Esophagus mucosa (tissue), 1 donor: ENCODE measurements around the gene MTA2. TPM values are rescaled to one million over a fixed set of nuclear protein-coding genes. Genes with fewer than 3 reads are reported as not detected.
"Not testable (repeated sequence)": the region's sequence is repeated elsewhere in the genome, so short reads cannot be mapped to it uniquely, and the experiment has no call there.

Experiments
- ATAC-seq: fragments of 200-7000 bp; cut with Tn5 transposase; one replicate; pipeline ENCODE4 v1.9.1; 2020
- total RNA-seq: library from RNA; stranded (reverse); gene quantifications from one replicate; pipeline ENCODE4 v1.2.4, GENCODE V29; 2023
- donor health status: DM: yes; HTN: yes; CAD: no.

MTA2 gene
- total RNA-seq = 88.4 TPM

- peak; percentile 83 for ATAC-seq
Observed at GRCh38 chr11:62601372-62602140, at the start of gene MTA2. MTA2 (minus strand) TSS chr11:62601865; CDS start chr11:62601450, 415 bp downstream.

GRCh38 chr11:62650283-62650682 lies 48.6 kb upstream of the MTA2 start:
- not testable (repeated sequence) for ATAC-seq

GRCh38 chr11:62649486-62649885 lies 47.8 kb upstream of the MTA2 start:
- ATAC-seq = no peak

DNA sequence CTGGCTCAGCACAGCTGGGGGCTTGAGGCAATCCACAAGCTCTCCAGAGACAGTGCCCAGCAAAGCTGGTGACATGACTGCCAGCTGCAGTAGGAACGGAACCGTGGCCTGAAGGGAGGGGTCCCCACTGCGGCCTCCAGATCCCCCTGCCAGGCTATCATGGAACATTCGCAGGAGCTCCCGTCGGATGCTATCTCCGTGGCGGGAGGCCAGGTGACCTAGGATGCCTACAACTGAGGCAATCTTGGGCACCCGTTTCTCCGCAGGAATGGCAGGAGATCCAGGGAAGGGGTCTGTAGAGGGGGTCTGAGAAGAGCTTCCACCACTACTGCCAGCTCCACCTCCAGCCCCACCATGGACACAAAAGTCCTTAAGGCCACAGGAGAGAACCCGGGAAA lies 47.3 kb upstream of the MTA2 start:
- ATAC-seq = no peak

DNA sequence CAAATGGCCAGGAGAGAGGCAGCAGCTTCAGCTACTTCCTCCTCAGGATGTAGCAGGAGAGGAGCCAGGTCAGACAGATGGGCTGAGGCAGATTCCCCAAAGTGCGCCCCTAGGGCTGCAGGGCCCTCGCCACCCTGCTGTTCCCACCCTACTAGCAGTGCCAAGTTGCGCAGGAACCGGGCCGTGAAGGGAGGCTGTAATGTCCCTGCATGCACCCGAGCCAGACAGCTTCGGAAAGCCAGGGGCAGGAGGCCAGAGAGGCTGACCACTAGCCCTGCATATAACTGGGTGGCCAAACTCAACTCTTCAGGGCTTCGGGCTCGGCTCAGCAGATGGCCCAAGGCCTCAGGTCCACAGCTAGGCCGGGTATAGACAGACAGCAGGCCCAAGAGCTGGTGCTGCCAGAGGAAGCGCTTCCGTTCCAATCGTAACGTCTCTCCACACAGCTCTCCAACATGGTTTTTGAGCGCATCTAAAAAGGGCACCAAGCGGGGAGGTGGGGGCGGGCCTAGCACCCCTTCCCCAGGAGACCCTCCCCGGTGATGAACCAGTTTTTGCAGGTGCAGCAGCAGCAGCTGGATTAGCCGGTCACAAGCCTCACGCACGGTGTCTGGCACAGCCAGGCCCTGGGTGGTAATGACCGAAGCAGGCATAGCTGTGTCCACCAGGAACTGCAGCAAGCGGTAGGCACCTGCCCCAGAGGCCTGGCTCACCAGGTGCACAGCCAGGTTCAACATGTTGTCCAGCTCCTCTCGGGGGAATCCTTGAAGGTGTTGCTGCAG lies 46.7 kb upstream of the MTA2 start:
- no peak for ATAC-seq

DNA sequence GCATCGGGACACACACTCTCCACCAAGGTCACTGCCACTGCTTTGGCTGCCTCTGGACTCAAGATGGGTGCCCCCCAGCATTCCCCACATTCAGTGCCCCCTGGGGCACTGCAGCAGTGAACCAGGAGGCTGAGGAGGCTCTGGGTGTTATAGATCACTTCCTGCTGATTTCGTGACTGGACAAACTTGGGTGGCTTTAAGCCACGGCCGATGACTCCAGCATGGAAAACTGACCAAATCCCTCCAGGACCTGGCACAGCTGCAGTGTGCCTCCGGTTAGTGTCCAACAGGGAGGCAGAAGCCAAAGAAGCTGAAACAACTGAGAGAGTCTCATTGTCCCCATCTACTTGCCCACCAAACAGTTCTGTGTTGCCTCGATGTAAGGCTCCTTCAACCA lies 45.9 kb upstream of the MTA2 start:
- no peak for ATAC-seq

DNA sequence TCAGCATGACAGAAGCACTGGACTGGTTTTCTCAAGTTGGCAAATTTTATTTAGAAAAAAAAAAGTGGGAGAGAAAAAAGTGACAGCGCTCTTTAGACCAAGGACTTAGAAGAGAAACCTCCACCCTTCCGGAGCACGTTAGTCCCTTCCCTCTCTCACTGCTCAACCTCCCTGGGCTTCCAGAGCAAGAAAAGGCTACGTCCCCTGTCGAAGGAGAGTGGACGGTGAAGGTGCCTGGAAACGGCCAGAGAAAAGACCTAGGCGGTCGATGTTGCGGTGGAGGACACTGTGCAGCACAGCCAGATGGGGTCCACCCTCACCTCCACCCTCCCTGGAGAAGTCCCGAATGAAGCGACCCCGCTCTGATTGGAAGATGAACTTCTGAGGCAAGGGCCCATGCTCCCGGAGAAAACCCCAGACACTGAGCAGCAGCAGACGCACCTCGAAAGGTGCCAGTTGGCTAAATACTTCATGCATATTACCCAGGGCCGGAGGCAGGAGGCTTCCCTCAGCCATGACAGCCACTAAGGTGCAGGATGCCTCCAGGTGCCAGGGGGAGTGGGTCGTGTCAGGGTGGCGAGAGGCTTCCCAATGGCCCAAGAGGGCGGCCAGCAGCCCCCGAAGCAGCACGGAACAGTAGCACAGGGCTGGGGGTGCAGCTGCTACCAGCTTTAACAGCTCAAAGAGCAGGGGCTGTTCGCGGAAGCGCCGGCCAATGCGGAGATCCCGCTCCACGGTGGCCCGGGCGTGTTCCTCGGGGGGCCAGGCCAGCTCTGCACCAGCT lies 45.4 kb upstream of the MTA2 start:
- ATAC-seq = peak; percentile 3

GRCh38 chr11:62645946-62646824 lies 44.5 kb upstream of the MTA2 start, which contains the start of gene GANAB:
GANAB (minus strand) TSS chr11:62646613; CDS start chr11:62646599, 14 bp downstream.
- ATAC-seq = peak; percentile 98

- peak; percentile 1 for ATAC-seq
Observed at GRCh38 chr11:62645671-62645945, 43.9 kb upstream of the MTA2 start.

GRCh38 chr11:62644220-62644619 lies 42.6 kb upstream of the MTA2 start:
- no peak for ATAC-seq

GRCh38 chr11:62632492-62632891 lies 30.8 kb upstream of the MTA2 start:
- ATAC-seq = no peak

- no peak for ATAC-seq
Observed at GRCh38 chr11:62627713-62628112, 26.0 kb upstream of the MTA2 start.

GRCh38 chr11:62622476-62623089 lies 20.9 kb upstream of the MTA2 start:
- no peak for ATAC-seq

DNA sequence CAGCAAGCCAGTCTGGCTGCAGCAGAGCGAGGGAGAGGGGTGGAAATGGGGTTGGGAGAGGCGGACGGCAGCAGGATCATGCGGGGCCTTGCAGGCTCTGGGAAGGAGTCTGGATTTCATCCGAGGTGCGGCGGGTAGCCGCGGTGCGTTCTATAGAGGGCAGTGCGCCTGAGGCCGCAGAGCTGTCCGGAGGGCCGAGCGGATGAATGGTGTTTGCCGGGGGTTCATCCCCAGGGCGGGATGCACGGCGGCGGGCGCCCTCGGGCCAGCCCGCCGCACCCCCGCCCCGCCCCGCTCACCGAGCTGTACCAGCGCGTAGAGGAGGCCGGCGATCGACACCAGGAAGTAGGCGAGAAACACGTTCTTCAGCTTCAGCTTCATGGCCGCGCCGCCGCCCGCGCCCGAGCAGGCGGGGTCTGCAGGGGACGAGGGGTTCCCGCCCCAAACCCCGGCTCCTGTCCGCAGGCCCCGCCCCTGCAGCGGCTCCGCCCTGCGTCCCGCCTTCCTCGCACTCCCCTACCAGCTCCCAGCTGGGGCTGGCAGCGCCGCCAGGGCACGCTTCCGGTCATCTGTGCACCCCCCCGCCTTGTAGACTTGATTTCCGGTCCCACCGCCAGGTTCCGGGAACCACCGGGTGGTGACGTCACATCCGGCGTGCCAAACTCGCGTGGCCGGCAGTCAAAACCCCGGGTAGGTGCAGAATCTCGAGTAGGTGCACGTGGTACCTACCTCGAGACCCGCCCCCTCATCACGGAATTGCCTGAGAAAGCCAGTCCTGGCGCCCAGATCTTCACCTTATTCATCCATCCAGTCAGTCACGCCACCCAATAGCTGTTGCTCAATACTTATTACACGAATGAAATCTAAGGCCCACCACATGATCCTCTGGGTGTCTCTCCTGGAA lies 20.2 kb upstream of the MTA2 start, which contains the start of gene B3GAT3:
Gene B3GAT3 (minus strand): TSS at position 420 of the 904 bp plus-strand sequence. CDS start 39 bp downstream, at position 381.
- ATAC-seq = peak; percentile 96

GRCh38 chr11:62621027-62621566 lies 19.4 kb upstream of the MTA2 start:
- no peak for ATAC-seq

GRCh38 chr11:62616957-62617356 lies 15.3 kb upstream of the MTA2 start:
- ATAC-seq = not testable (repeated sequence)

DNA sequence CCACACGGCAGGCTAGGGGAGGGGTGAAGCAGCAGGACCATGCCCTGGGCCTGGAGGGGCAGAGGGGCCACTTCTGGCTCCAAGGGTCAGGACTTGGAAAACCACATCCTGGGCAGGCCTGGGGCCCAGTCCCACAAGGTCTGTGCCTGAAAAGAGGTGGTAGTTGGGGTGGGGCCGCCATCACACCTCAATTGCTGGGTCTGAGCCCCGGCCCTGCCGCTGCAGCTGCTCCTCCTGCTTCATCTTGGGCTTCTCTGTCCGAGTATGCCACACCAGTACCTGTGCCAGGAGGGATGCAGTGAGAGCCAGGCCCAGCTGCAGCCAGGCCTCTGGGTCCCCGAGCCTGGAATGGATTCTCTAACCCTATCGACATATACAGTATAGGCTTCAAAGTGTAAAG lies 13.9 kb upstream of the MTA2 start:
- no peak for ATAC-seq

- ATAC-seq = peak; percentile 57
Observed at GRCh38 chr11:62614275-62614674, 12.6 kb upstream of the MTA2 start.

- peak; percentile 12 for ATAC-seq
Observed at GRCh38 chr11:62613291-62613778, 11.7 kb upstream of the MTA2 start.
